Bronchial epithelial cell (primary cell): Measurements from ENCODE around the gene CLRN3. TPM values are rescaled to one million over a fixed set of nuclear protein-coding genes. Genes with fewer than 3 reads are reported as not detected.
A peak's percentile ranks its signal among the peaks of the same experiment; 100 is the strongest.

Source experiments
- DNase-seq: peaks from one replicate; pipeline ENCODE4 v3.0.0-alpha.2; 2010; ENCODE audit warnings: low read depth
- FAIRE-seq: peaks from 2 replicates; lab custom pipeline; 2011; peaks lifted over from hg19 to GRCh38; lab: Jason Lieb, UNC
- H3K27me3 ChIP-seq: 2 replicates; pipeline ENCODE4 v1.5.1; 2011; ENCODE audit warnings: low read length; ENCODE audit not compliant: control insufficient read depth, insufficient read depth
- H3K36me3 ChIP-seq: 2 replicates; pipeline ENCODE4 v1.5.1; 2011; ENCODE audit warnings: low read length; ENCODE audit not compliant: control insufficient read depth, insufficient read depth
- H3K4me3 ChIP-seq: 2 replicates; pipeline ENCODE4 v1.5.1; 2011; ENCODE audit warnings: mild to moderate bottlenecking, low read depth, low read length, control low read depth
- CTCF ChIP-seq: IDR thresholded peaks from 2 replicates; pipeline ENCODE4 v1.5.1; 2011; ENCODE audit warnings: mild to moderate bottlenecking, moderate library complexity, low read length, control low read depth, inconsistent platforms; ENCODE audit not compliant: insufficient read depth, severe bottlenecking
- total RNA-seq: library from RNA; depleted of rRNA; stranded (reverse); fragments of >200 nt; gene quantifications from 2 replicates; pipeline ENCODE4 v1.2.1, GENCODE V29; 2014

Gene CLRN3
- total RNA-seq, 1 donor from 2014 or later, result not detected

- Histone ChIP-seq H3K27me3 (no peaks in the 10 kb centered on the region), H3K36me3 (no peaks in the 10 kb centered on the region), H3K4me3 (peak overlapping the region; percentile 44)
- TF ChIP-seq CTCF, result no peak
- FAIRE-seq (no peak), DNase-seq (no peak)
Observed at GRCh38 chr10:127907411-127908105, 14.8 kb upstream of the CLRN3 start.

GRCh38 chr10:127906548-127907377 is 14.0 kb upstream of the CLRN3 start, which contains the start of gene PTPRE:
TSS of gene PTPRE (plus strand) at chr10:127907103. CDS start at chr10:128040882, 133,779 bp downstream.
- FAIRE-seq, result no peak
- peak; percentile 33 for DNase-seq
- peak; percentile 78 for TF ChIP-seq CTCF
- no peaks in the 10 kb centered on the region for H3K27me3 ChIP-seq
- H3K4me3 ChIP-seq, result peak within 1 kb of the TSS; percentile 44
- no peaks in the 10 kb centered on the region for H3K36me3 ChIP-seq

GRCh38 chr10:127905848-127906261 is 13.1 kb upstream of the CLRN3 start:
- FAIRE-seq (no peak), DNase-seq (no peak)
- Histone ChIP-seq H3K36me3 (no peaks in the 10 kb centered on the region), H3K27me3 (no peaks in the 10 kb centered on the region), H3K4me3 (no peak overlapping the region)
- no peak for TF ChIP-seq CTCF

GRCh38 chr10:127905001-127905847 is 12.5 kb upstream of the CLRN3 start:
- no peaks in the 10 kb centered on the region for H3K27me3 ChIP-seq
- no peak for TF ChIP-seq CTCF
- H3K4me3 ChIP-seq, result no peak overlapping the region
- DNase-seq (no peak), FAIRE-seq (peak; percentile 13)
- H3K36me3 ChIP-seq, result no peaks in the 10 kb centered on the region

- TF ChIP-seq CTCF, result no peak
- FAIRE-seq (no peak), DNase-seq (no peak)
- H3K36me3 ChIP-seq, result no peaks in the 10 kb centered on the region
- H3K4me3 ChIP-seq, result no peak overlapping the region
- no peaks in the 10 kb centered on the region for H3K27me3 ChIP-seq
Observed at GRCh38 chr10:127904311-127905000, 11.7 kb upstream of the CLRN3 start.
